ENCODE data around the gene FRS2. TPM values are rescaled to one million over a fixed set of nuclear protein-coding genes. Genes with fewer than 3 reads are reported as not detected.

FRS2 gene
- total RNA-seq, 1 donor from 2014 or later = 23.8 TPM

DNA sequence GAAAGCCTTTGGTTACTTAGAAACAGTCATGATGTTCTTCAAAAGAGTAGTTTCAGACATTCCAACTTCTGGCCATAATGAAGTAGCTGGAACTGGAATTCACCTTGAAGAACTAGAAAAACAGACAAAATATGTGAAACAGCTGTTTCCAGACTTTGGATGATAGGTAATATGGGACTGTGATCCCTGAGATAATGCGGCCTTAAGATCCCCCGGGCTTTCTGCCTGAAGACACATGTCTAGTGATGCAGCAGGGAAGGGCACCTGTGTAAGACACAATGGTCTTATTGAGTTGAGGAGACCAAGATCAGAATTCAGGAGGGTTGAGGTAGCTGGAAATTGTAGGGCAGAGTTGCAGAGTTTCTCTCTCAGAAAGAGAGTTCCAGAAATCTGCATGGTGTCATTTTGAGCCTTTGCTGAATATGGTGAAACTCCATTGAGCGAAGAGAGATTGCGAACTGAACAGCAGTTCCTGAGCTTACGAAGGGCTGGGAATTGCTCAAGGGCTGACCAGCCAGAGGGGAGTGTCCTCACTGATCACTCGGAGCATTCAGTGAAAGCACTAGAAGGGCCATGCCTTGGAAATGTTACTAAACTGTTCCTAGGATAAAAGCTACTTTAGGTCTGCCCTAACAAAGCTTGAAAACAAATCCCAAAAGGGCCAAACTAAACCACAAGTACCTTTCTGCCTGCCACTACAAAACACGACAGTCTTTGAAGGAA, 41.7 kb upstream of the FRS2 start:
- no peak overlapping the region for H3K27ac Mint-ChIP-seq
- ATAC-seq (ENCODE audit: low read depth) (no peak), DNase-seq (no peak)
- H3K9me3 Mint-ChIP-seq = no peaks in the 10 kb centered on the region
- H3K27me3 Mint-ChIP-seq = no peaks in the 10 kb centered on the region
- CTCF ChIA-PET = no interaction called here
- POLR2A ChIA-PET = no interaction called here
- no peak overlapping the region for H3K4me3 Mint-ChIP-seq
- intact Hi-C loops (cut with micrococcal nuclease) = no loop called here
- TF ChIP-seq, protein P1, sequence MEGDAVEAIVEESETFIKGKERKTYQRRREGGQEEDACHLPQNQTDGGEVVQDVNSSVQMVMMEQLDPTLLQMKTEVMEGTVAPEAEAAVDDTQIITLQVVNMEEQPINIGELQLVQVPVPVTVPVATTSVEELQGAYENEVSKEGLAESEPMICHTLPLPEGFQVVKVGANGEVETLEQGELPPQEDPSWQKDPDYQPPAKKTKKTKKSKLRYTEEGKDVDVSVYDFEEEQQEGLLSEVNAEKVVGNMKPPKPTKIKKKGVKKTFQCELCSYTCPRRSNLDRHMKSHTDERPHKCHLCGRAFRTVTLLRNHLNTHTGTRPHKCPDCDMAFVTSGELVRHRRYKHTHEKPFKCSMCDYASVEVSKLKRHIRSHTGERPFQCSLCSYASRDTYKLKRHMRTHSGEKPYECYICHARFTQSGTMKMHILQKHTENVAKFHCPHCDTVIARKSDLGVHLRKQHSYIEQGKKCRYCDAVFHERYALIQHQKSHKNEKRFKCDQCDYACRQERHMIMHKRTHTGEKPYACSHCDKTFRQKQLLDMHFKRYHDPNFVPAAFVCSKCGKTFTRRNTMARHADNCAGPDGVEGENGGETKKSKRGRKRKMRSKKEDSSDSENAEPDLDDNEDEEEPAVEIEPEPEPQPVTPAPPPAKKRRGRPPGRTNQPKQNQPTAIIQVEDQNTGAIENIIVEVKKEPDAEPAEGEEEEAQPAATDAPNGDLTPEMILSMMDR (IDR thresholded peaks at IDR 0.05) = no peak
- no peaks in the 10 kb centered on the region for H3K4me1 Mint-ChIP-seq
- no peaks in the 10 kb centered on the region for H3K36me3 Mint-ChIP-seq (ENCODE audit: low read depth)

DNA sequence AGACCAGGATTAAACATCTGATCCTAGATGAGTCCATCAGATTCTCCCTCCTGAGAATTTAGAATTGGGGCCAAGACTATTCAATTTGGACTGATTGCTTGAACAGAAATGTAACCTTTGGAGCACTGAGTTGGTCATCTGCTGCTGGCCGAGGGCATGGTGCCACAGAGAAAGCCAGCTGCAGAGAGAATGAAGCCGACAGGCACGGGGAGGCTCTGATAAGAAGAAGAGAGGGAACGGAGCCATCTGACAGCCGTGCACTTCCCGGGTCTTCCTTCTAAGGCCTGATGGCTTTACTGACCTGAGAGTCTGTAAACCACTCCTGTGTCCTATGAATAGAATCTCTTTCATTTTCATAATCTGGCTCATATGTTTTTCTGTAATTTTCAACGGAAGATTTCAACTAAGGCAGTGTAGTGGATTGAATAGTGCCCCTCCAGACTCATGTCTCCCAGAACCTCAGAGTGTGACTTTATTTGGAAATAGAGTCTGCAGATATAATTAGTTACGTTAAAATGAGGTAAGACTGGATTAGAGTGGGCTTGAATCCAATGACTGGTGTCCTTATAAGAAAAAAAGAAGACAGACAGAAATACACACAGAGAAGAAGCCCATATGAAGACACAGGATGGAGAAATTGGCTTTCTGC, 39.1 kb upstream of the FRS2 start:
- TF ChIP-seq, protein P1 (IDR thresholded peaks at IDR 0.05) = no peak
- Mint-ChIP-seq H3K9me3 (no peaks in the 10 kb centered on the region), H3K27ac (no peak overlapping the region), H3K36me3 (ENCODE audit: low read depth) (no peaks in the 10 kb centered on the region), H3K4me1 (no peaks in the 10 kb centered on the region), H3K4me3 (no peak overlapping the region), H3K27me3 (no peaks in the 10 kb centered on the region)
- no peak for ATAC-seq (ENCODE audit: low read depth)
- intact Hi-C loops (cut with micrococcal nuclease) = no loop called here
- POLR2A ChIA-PET = no interaction called here
- DNase-seq = no peak
- CTCF ChIA-PET = no interaction called here

DNA sequence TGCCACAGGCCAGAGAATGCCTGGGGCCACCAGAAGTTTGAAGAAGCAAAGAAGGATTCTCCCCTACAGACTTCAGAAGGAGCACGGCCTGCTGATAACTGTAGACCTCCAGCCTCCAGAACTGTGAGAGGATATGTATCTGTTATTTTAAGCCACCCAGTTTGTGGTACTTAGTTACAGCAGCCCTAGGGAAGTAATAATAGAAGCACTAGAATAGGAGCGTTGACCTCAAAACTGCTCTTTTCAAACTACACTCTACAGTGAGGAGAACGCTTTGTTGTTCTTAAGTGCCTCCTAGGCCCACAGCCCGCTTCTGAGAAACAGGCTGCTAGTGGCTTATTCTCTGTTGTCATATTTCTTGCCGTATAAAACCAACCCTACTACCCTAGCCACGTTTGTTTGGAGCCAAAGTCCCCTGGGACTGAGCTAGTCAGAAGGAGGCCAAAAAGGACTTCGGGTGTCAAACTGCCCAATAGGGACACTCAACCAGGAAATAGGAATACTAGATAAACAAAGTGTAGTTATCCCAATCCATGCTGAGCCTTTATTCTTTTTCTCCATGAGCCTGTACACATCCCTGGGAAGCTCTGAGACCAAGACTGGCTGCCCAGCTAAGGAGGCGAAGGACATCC, 38.5 kb upstream of the FRS2 start:
- DNase-seq (no peak), ATAC-seq (ENCODE audit: low read depth) (no peak)
- Mint-ChIP-seq H3K27ac (no peak overlapping the region), H3K36me3 (ENCODE audit: low read depth) (no peaks in the 10 kb centered on the region), H3K4me1 (no peaks in the 10 kb centered on the region), H3K9me3 (no peaks in the 10 kb centered on the region), H3K4me3 (no peak overlapping the region), H3K27me3 (no peaks in the 10 kb centered on the region)
- TF ChIP-seq, protein P1 (IDR thresholded peaks at IDR 0.05) = no peak
- CTCF ChIA-PET = no interaction called here
- intact Hi-C loops (cut with micrococcal nuclease) = no loop called here
- POLR2A ChIA-PET = no interaction called here

GRCh38 chr12:69433653-69434052, 36.5 kb upstream of the FRS2 start:
- Mint-ChIP-seq H3K4me3 (no peak overlapping the region), H3K4me1 (no peaks in the 10 kb centered on the region), H3K9me3 (no peaks in the 10 kb centered on the region), H3K27ac (no peak overlapping the region), H3K27me3 (no peaks in the 10 kb centered on the region), H3K36me3 (ENCODE audit: low read depth) (no peaks in the 10 kb centered on the region)
- TF ChIP-seq, protein P1 (IDR thresholded peaks at IDR 0.05) = no peak
- POLR2A ChIA-PET = no interaction called here
- intact Hi-C loops (cut with micrococcal nuclease) = no loop called here
- DNase-seq = no peak
- ATAC-seq (ENCODE audit: low read depth) = no peak
- CTCF ChIA-PET = no interaction called here

- no peak overlapping the region for H3K4me3 Mint-ChIP-seq
- H3K9me3 Mint-ChIP-seq = no peaks in the 10 kb centered on the region
- H3K36me3 Mint-ChIP-seq (ENCODE audit: low read depth) = no peaks in the 10 kb centered on the region
- TF ChIP-seq, protein P1 (IDR thresholded peaks at IDR 0.05) = no peak
- CTCF ChIA-PET = no interaction called here
- no peaks in the 10 kb centered on the region for H3K4me1 Mint-ChIP-seq
- no peaks in the 10 kb centered on the region for H3K27me3 Mint-ChIP-seq
- POLR2A ChIA-PET = no interaction called here
- no peak for ATAC-seq (ENCODE audit: low read depth)
- no peak for DNase-seq
- H3K27ac Mint-ChIP-seq = no peak overlapping the region
- intact Hi-C loops (cut with micrococcal nuclease) = no loop called here
Measured at GRCh38 chr12:69435644-69436043, 34.5 kb upstream of the FRS2 start.

Data from activated B cell treated with CpG ODN at 0.5 μM for 24 hours (primary cell).